Activated CD8-positive, alpha-beta T cell treated with anti-CD3 and anti-CD28 coated beads for 36 hours (primary cell): ENCODE data around the gene TUFT1. TPM values are rescaled to one million over a fixed set of nuclear protein-coding genes. Genes with fewer than 3 reads are reported as not detected.
"Not testable (repeated sequence)": the region's sequence is repeated elsewhere in the genome, so short reads cannot be mapped to it uniquely, and the experiment has no call there.

ENCODE experiments used
- ATAC-seq: fragments of 200-7000 bp; cut with Tn5 transposase; one replicate; pipeline ENCODE4 v1.10.0; 2021; ENCODE audit warnings: mild to moderate bottlenecking, moderate library complexity
- CTCF ChIA-PET: fragments of 350-600 bp; sonication (Branson Sonifier 250); formaldehyde crosslinking; loops from one replicate; lab custom pipeline; 2021; ENCODE audit warnings: antibody characterized with exemption; lab: Charles Lee
- POLR2A ChIA-PET: fragments of 350-600 bp; sonication (Branson Sonifier 250); formaldehyde crosslinking; loops from one replicate; lab custom pipeline; 2021; ENCODE audit warnings: antibody characterized with exemption; lab: Charles Lee
- DNase-seq: peaks from one replicate; pipeline ENCODE4 v3.0.0-alpha.2; 2020
- H3K27ac Mint-ChIP-seq: one replicate; pipeline ENCODE4 v1.8.0; 2021; ENCODE audit warnings: mild to moderate bottlenecking, mixed read lengths
- H3K27me3 Mint-ChIP-seq: one replicate; pipeline ENCODE4 v1.8.0; 2021; ENCODE audit warnings: mixed read lengths
- H3K36me3 Mint-ChIP-seq: one replicate; pipeline ENCODE4 v1.8.0; 2021; ENCODE audit warnings: low read depth, mixed read lengths
- H3K4me1 Mint-ChIP-seq: one replicate; pipeline ENCODE4 v1.8.0; 2021; ENCODE audit warnings: low read depth, mixed read lengths
- H3K4me3 Mint-ChIP-seq: one replicate; pipeline ENCODE4 v1.8.0; 2021; ENCODE audit warnings: mild to moderate bottlenecking, moderate library complexity, mixed read lengths
- H3K9me3 Mint-ChIP-seq: one replicate; pipeline ENCODE4 v1.8.0; 2021; ENCODE audit warnings: mixed read lengths
- intact Hi-C: fragments of 100-400 bp; cut with micrococcal nuclease; formaldehyde crosslinking; loops from one replicate; pipeline ENCODE4 v1.10.0; 2022
- total RNA-seq, 2 experiments: library from RNA; stranded (reverse); gene quantifications; one replicate each; pipeline ENCODE4 v1.2.3, GENCODE V29; 2021
- TF ChIP-seq, protein P1 (sequence below): fragments of 200-600 bp; IDR thresholded peaks from one replicate; pipeline ENCODE4 v1.8.0; 2022; ENCODE audit warnings: antibody characterized with exemption, mild to moderate bottlenecking

The TUFT1 gene
- total RNA-seq, 2 experiments from 2014 or later: 1.0 to 1.5 TPM

GRCh38 chr1:151618003-151618402 lies 77.9 kb downstream of the TUFT1 start:
- Mint-ChIP-seq H3K27ac (no peak overlapping the region), H3K4me3 (no peak overlapping the region), H3K9me3 (no peaks in the 10 kb centered on the region), H3K4me1 (peaks cover 62% of the 10 kb centered on the region), H3K36me3 (peaks cover 2% of the 10 kb centered on the region), H3K27me3 (no peaks in the 10 kb centered on the region)
- no peak for DNase-seq
- ChIA-PET CTCF (interaction anchor here (5.0 kb wide), 1 partner anchor 23 kb away, joined by 33 read pairs; no protein-coding TSS in a partner anchor), POLR2A (no interaction called here)
- intact Hi-C loops: no loop called here
- ATAC-seq: no peak
- TF ChIP-seq, protein P1, sequence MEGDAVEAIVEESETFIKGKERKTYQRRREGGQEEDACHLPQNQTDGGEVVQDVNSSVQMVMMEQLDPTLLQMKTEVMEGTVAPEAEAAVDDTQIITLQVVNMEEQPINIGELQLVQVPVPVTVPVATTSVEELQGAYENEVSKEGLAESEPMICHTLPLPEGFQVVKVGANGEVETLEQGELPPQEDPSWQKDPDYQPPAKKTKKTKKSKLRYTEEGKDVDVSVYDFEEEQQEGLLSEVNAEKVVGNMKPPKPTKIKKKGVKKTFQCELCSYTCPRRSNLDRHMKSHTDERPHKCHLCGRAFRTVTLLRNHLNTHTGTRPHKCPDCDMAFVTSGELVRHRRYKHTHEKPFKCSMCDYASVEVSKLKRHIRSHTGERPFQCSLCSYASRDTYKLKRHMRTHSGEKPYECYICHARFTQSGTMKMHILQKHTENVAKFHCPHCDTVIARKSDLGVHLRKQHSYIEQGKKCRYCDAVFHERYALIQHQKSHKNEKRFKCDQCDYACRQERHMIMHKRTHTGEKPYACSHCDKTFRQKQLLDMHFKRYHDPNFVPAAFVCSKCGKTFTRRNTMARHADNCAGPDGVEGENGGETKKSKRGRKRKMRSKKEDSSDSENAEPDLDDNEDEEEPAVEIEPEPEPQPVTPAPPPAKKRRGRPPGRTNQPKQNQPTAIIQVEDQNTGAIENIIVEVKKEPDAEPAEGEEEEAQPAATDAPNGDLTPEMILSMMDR: no peak

GRCh38 chr1:151618470-151618869 lies 78.4 kb downstream of the TUFT1 start:
- intact Hi-C loops: no loop called here
- H3K4me1 Mint-ChIP-seq: peaks cover 57% of the 10 kb centered on the region
- CTCF ChIA-PET: interaction anchor here (5.0 kb wide), 1 partner anchor 24 kb away, joined by 33 read pairs; no protein-coding TSS in a partner anchor
- no peak overlapping the region for H3K4me3 Mint-ChIP-seq
- peaks cover 2% of the 10 kb centered on the region for H3K36me3 Mint-ChIP-seq
- no peak for ATAC-seq
- TF ChIP-seq, protein P1: no peak
- no peak for DNase-seq
- H3K27me3 Mint-ChIP-seq: no peaks in the 10 kb centered on the region
- H3K9me3 Mint-ChIP-seq: no peaks in the 10 kb centered on the region
- POLR2A ChIA-PET: no interaction called here
- no peak overlapping the region for H3K27ac Mint-ChIP-seq

GRCh38 chr1:151618996-151619395 lies 78.9 kb downstream of the TUFT1 start:
- H3K27ac Mint-ChIP-seq, H3K9me3 Mint-ChIP-seq, H3K36me3 Mint-ChIP-seq, H3K27me3 Mint-ChIP-seq, DNase-seq, ATAC-seq, intact Hi-C loops, H3K4me3 Mint-ChIP-seq: not testable (repeated sequence)
- ChIA-PET POLR2A (interaction anchor here (2.2 kb wide), 1 partner anchor 144 kb away, joined by 8 read pairs; the partner anchor contains the start of gene MRPL9), CTCF (interaction anchor here (5.0 kb wide), 1 partner anchor 24 kb away, joined by 33 read pairs; no protein-coding TSS in a partner anchor)
- peaks cover 53% of the 10 kb centered on the region for H3K4me1 Mint-ChIP-seq

DNA sequence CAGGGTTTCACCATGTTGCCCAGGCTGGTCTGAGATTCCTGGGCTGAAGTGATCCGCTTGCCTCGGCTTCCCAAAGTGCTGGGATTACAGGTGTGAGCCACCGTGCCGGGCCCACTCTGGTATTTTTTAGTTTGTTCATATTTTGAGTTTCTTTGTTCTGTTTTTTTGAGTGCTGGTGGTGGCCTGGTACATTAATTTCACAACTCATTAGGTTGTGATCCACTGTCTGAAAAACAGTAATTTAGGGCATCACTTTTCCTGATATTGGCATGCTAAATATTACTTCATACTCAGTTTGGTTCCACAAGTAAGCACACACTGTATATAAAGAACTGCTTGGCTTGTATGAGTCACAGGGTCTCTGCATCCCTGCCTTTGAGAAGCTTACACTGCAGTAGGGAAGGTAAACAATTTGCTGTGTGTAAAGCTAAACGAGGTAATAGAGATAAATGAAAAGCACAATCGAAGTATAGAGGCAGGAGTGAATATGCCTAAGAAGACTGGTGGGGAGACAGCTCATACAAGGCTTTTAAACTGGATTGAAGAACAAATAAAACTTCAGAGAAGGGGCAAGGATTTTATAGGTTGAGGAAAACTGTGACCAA lies 79.5 kb downstream of the TUFT1 start:
- intact Hi-C loops: no loop called here
- CTCF ChIA-PET: interaction anchor here (5.0 kb wide), 1 partner anchor 25 kb away, joined by 33 read pairs; no protein-coding TSS in a partner anchor
- POLR2A ChIA-PET: interaction anchor here (0.6 to 2.2 kb wide), 3 partner anchors 14 to 154 kb away, joined by 3 to 8 read pairs (median 3); partner anchors contain the start of gene MRPL9

GRCh38 chr1:151620286-151620685 lies 80.2 kb downstream of the TUFT1 start:
- ATAC-seq: no peak
- CTCF ChIA-PET: interaction anchor here (1.7 to 5.0 kb wide), 2 partner anchors 25 to 114 kb away, joined by 4 to 33 read pairs; no protein-coding TSS in a partner anchor
- POLR2A ChIA-PET: interaction anchor here (0.6 to 2.2 kb wide), 3 partner anchors 14 to 153 kb away, joined by 3 to 8 read pairs (median 3); partner anchors contain the start of gene MRPL9
- Mint-ChIP-seq H3K36me3 (peaks cover 2% of the 10 kb centered on the region), H3K4me1 (peaks cover 44% of the 10 kb centered on the region), H3K4me3 (no peak overlapping the region), H3K27ac (no peak overlapping the region), H3K27me3 (no peaks in the 10 kb centered on the region), H3K9me3 (no peaks in the 10 kb centered on the region)
- TF ChIP-seq, protein P1: no peak
- intact Hi-C loops: no loop called here
- DNase-seq: no peak

More for the DNA sequence above, 79.5 kb downstream of the TUFT1 start:
- Mint-ChIP-seq H3K9me3 (no peaks in the 10 kb centered on the region), H3K27me3 (no peaks in the 10 kb centered on the region), H3K4me3 (no peak overlapping the region), H3K27ac (no peak overlapping the region), H3K4me1 (peaks cover 50% of the 10 kb centered on the region), H3K36me3 (peaks cover 2% of the 10 kb centered on the region)
- ATAC-seq (no peak), DNase-seq (no peak)
- TF ChIP-seq, protein P1: no peak
